ENCODE measurements around the gene BICD1.

Gene BICD1

DNA sequence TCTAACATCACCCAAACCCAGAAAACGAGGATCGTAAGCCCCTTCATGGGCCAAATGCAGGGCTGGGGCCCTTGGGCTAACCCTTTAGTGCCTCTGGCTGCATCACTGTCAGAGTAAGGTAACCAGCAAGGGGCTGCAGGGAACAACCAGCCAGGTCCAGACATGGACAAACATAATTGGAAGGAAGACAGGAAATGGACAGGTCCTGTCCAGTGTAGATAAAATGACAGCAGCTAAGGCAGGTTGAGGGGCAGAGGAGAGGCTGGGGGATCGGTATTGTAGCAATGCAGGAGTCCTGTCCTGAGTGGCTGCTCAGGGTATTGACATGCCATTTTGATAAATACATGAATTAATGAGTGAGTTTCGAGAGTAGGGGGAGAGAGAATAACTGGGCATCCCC, 29.8 kb downstream of the BICD1 start:
- TF ChIP-seq, protein P1, sequence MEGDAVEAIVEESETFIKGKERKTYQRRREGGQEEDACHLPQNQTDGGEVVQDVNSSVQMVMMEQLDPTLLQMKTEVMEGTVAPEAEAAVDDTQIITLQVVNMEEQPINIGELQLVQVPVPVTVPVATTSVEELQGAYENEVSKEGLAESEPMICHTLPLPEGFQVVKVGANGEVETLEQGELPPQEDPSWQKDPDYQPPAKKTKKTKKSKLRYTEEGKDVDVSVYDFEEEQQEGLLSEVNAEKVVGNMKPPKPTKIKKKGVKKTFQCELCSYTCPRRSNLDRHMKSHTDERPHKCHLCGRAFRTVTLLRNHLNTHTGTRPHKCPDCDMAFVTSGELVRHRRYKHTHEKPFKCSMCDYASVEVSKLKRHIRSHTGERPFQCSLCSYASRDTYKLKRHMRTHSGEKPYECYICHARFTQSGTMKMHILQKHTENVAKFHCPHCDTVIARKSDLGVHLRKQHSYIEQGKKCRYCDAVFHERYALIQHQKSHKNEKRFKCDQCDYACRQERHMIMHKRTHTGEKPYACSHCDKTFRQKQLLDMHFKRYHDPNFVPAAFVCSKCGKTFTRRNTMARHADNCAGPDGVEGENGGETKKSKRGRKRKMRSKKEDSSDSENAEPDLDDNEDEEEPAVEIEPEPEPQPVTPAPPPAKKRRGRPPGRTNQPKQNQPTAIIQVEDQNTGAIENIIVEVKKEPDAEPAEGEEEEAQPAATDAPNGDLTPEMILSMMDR (IDR thresholded peaks at IDR 0.05; ENCODE audit: low read length, missing control alignments), result no peak
- DNase-seq (ENCODE audit: low read depth), result no peak
- no peak overlapping the region for H3K4me3 ChIP-seq (replicated peaks; ENCODE audit: low read depth, low read length)

DNA sequence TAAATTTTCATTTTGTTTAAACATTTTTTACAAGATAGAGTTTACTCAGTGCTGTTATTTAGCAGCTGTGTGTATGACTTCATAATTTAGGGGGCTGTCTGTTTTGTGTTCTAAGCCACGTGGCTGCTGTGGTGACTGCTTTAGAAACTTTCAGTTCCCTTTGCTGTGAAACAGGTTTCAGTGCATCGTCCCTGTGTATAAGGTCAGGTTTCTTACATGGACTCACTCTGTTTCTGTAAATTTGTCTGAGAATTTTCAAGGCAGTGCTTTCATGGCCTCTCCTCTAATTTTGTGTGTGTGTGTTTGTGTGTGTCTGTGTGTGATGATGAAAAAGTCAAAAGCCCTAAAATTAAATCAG, 32.4 kb downstream of the BICD1 start:
- DNase-seq (ENCODE audit: low read depth), result peak; percentile 63
- peak overlapping the region; percentile 44 for H3K4me3 ChIP-seq (replicated peaks; ENCODE audit: low read depth, low read length)
- TF ChIP-seq, protein P1 (IDR thresholded peaks at IDR 0.05; ENCODE audit: low read length, missing control alignments), result no peak

DNA sequence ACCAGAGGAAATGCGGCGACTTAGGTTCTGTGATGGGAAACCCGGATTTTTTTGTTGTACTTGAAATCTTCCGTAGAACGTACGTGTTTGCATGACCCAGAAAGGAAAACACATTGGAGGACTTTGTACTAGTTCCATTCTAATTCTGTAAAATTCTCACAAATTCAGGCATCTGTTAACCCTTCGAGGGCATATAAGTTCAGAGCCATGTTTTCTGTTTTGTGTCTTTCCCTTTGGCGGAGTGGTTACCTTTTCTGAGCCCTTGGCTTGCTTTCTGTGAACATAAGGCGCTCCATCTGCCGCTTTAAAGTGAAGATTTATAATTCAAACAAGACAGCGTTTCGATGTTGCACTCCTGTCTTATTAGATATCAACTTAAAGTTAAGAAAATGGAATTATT, 34.2 kb downstream of the BICD1 start:
- DNase-seq (ENCODE audit: low read depth), result no peak
- TF ChIP-seq, protein P1 (IDR thresholded peaks at IDR 0.05; ENCODE audit: low read length, missing control alignments), result no peak
- H3K4me3 ChIP-seq (replicated peaks; ENCODE audit: low read depth, low read length), result no peak overlapping the region

DNA sequence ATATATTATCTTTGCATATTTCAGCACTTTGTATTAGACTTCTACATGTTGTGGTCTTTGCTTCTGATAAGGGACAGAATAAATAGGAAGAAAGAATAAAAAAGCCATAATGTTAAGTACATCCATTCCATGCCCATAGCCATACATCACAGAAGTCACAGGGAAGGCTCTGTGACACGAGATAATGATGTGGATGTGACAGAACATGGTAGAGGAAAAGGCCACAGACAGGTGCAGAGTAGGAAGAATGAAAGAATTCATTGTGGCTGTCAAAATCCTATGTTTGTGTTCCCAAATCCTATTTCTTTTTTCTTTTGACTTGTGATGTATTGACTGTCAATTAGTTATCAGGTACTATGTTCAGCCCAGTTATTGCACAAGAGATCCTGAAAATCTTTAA, 38.4 kb downstream of the BICD1 start:
- no peak overlapping the region for H3K4me3 ChIP-seq (replicated peaks; ENCODE audit: low read depth, low read length)
- TF ChIP-seq, protein P1 (IDR thresholded peaks at IDR 0.05; ENCODE audit: low read length, missing control alignments), result no peak
- no peak for DNase-seq (ENCODE audit: low read depth)

DNA sequence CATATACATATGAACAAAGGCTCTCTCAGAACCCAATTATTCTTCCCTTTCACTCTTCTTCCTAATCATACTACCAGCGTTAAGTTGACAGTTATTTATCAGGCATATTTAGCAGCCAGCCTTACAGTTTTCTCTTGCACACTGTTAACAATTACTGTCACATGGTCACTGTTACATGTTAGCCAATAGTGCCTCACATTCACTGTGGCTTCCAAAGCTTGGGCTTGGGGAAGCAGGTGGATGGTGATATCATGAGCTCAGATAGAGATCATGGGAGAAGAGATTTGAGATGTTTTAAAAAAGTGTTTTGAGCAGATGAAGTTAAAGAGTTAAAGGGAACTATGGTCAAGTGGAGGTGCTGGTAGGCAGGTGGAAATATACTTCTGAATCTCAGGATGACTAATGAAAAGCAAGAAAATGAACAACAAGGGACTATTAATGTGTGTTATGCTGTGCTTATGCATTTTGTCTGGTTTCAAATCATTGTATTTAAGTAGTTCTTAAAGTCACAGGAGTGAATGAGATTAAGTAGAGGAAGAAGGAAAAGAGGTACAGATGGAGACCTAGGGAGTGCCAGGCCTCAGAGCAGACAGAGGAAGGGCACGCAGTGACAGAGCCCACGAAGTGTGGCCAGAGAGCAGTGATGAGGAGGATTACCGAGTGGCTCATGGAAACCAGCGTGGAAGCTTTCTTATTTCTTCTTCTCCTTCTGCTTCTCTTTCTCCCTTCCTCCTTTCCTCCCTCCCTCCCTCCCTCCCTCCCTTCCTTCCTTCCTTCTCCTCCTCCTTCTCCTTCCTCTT, 39.6 kb downstream of the BICD1 start:
- DNase-seq (ENCODE audit: low read depth), result no peak
- TF ChIP-seq, protein P1 (IDR thresholded peaks at IDR 0.05; ENCODE audit: low read length, missing control alignments), result no peak
- H3K4me3 ChIP-seq (replicated peaks; ENCODE audit: low read depth, low read length), result no peak overlapping the region

DNA sequence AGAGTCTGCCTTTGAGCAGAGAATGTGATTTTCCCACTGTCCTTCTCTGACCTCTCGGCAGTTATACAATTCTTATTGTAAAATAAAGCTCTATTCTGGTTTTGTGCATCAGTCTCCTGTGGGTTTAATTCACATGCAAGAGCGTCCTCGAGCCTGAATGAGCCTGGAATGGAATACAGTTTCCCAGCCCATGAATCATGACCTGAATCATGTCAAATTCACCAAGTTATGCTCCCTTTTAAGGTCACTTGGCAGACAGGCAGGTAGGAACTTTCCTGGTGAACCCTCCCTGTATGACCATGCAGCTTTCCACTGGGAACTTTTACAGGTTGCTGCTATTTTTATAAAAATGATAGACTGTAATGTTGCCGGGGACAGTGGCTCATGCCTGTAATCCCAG, 41.7 kb downstream of the BICD1 start:
- TF ChIP-seq, protein P1 (IDR thresholded peaks at IDR 0.05; ENCODE audit: low read length, missing control alignments), result no peak
- no peak for DNase-seq (ENCODE audit: low read depth)
- no peak overlapping the region for H3K4me3 ChIP-seq (replicated peaks; ENCODE audit: low read depth, low read length)

DNA sequence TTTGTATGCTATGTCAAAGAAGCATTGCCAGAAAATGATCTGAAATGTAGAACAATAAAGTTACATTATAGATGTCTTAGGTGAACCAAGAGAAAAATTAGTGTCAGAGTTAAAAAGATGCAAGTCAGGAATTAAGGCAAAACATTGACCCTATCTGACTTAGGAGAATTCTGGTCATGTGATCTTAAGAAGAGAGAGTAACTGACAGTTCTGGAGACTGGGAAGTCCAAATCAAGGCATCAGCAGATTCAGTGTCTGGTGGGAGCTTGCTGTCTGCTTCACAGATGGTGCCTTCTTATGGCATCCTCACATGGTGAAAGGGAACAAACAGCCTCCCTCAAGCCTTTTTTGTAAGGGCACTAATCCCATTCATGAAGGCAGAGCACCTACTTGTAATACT, 42.8 kb downstream of the BICD1 start:
- DNase-seq (ENCODE audit: low read depth), result no peak
- H3K4me3 ChIP-seq (replicated peaks; ENCODE audit: low read depth, low read length), result no peak overlapping the region
- TF ChIP-seq, protein P1 (IDR thresholded peaks at IDR 0.05; ENCODE audit: low read length, missing control alignments), result no peak

All from fibroblast of pulmonary artery (primary cell).